Raji (cell line): ENCODE data around the gene DTNBP1.

Experiments
- POLR2A ChIP-seq: IDR thresholded peaks from 2 replicates; pipeline ENCODE4 v1.6.1; 2011; ENCODE audit warnings: low read depth, low read length, control low read depth; ENCODE audit not compliant: insufficient read depth

The DTNBP1 gene

GRCh38 chr6:15493437-15494168, 169.2 kb downstream of the DTNBP1 start:
- TF ChIP-seq POLR2A, result no peak

DNA sequence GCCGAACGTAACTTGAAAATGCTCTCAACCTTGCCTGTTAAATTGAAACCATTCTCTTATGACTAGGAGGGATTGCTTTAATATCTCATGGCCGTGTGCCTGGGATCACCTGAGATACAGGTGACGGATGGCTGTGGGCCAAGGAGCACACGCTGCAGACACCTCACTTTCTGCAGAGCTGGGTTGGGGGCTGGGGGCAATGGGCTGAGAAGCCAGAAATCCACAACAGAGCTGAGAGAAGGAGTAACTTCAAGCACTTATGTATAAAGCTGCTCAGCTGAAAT, 170.9 kb downstream of the DTNBP1 start:
- no peak for TF ChIP-seq POLR2A

GRCh38 chr6:15491255-15491985, 171.4 kb downstream of the DTNBP1 start:
- TF ChIP-seq POLR2A, result no peak

- no peak for TF ChIP-seq POLR2A
Observed at GRCh38 chr6:15490242-15491100, 172.4 kb downstream of the DTNBP1 start.

DNA sequence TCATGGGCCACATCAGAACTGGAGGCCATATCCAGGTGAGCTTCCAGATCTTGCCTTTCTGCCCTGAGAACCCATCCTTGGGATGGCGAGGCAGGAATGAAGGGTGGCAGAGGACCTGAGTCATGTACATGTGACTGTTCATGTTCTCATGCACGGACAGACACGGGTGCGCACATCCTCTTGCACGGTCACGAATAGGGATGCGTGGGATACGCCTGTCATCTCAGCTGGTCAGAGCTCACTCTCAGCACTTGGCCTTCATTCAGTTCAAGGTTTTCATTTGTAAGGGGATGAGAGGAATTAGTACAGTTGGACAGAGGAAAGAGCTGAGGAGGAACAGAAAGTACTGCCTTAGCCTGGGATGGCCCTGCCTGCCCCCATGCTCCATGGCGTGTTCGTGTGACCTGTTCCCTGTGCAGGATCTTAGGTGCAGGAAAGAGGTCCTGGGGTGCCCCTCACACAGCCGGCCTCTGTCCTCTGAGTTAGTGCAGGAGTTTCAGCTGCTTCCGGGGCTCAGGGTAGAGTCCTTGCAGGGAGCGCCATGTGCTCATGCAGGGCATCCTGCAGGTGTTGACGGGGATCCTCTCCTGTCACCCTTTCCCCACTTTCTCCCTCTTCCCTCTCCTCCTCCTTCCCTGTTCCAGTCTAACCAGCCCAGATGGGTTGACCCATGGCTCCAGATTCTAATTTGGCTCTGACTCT, 173.4 kb downstream of the DTNBP1 start:
- TF ChIP-seq POLR2A, result no peak

DNA sequence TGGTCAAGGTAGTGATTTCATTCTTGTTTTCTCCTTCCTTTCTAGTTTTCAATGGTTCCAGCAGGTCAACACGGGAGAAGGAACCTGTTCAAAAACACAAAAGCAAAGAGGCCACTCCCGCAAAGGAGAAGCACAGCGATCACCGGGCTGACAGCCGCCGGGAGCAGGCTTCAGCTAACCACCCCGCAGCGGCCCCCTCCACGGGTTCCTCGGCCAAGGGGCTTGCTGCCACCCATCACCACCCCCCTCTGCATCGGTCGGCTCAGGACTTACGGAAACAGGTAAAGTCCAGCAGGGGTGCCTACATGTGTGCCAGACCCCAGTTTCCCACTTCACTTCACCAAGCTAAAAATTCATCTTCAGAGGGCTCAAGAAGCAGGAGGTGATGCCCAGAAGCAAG, 175.6 kb downstream of the DTNBP1 start:
- no peak for TF ChIP-seq POLR2A

- TF ChIP-seq POLR2A, result no peak
Observed at GRCh38 chr6:15485936-15486335, 176.9 kb downstream of the DTNBP1 start.

GRCh38 chr6:15484821-15485220, 178.0 kb downstream of the DTNBP1 start:
- no peak for TF ChIP-seq POLR2A

GRCh38 chr6:15484140-15484539, 178.7 kb downstream of the DTNBP1 start:
- TF ChIP-seq POLR2A, result no peak

- no peak for TF ChIP-seq POLR2A
Observed at GRCh38 chr6:15483060-15483459, 179.8 kb downstream of the DTNBP1 start.

DNA sequence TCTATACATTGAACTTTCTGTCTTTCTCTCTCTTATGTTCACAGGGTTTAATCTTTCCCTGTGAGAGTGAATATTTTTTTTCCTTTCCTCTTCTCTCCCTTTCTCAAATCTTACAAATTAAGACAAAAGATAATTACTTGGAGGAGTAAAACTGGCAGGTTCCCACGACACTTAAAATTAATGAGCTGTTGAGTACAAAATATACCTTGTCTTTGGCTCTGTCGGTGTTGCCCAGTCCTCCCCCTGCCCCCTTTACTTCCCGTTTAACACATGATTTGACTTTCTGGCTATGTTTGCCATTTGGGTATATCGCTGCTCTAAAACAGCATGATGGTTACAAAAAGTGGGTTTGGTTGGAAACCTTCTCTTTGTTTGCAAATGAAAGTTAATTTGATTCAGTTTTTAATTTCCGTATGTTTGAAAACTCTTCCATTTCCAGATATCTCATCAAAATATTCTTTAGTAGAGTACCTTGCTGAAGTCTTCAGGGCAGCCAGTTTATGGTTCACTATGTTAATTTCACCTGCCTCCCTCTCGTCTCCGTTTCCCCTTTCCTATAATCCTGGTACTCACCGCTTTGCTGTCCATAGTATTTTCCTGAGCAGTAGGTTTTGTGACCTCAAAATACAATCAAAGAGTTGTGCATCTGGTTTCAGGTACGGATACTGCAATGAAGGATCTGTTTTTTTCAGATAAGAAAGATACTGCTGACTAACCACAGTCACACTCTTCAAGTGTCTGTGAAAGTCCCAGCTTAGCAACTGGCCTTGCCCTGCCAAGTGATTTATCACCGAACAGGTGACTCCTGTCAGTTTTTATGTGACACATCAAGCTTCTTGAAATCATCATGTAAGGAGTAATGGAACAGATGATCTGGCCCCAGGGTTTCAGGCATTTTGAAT, 181.2 kb downstream of the DTNBP1 start:
- no peak for TF ChIP-seq POLR2A

GRCh38 chr6:15480525-15480924, 182.3 kb downstream of the DTNBP1 start:
- TF ChIP-seq POLR2A, result no peak

GRCh38 chr6:15479761-15480160, 183.1 kb downstream of the DTNBP1 start:
- TF ChIP-seq POLR2A, result no peak

DNA sequence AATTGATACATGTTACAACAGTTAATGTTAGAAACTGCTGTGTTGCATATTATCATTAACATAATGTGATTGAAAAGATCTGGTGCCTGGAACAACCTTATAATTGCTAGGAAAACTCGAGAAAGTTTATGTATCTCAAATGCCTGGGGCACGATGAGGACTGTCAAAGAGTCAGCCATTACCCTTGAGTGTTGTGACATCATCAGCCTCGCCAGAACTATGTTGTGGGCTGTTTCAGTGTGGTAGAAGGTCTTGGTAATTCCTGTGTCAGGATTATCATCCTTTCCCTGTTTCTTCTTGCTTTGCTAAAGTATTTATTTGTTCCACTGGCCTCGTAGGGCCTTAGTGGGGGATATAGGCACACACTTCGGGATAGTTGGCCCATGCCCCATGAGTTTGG, 185.1 kb downstream of the DTNBP1 start:
- TF ChIP-seq POLR2A, result no peak

DNA sequence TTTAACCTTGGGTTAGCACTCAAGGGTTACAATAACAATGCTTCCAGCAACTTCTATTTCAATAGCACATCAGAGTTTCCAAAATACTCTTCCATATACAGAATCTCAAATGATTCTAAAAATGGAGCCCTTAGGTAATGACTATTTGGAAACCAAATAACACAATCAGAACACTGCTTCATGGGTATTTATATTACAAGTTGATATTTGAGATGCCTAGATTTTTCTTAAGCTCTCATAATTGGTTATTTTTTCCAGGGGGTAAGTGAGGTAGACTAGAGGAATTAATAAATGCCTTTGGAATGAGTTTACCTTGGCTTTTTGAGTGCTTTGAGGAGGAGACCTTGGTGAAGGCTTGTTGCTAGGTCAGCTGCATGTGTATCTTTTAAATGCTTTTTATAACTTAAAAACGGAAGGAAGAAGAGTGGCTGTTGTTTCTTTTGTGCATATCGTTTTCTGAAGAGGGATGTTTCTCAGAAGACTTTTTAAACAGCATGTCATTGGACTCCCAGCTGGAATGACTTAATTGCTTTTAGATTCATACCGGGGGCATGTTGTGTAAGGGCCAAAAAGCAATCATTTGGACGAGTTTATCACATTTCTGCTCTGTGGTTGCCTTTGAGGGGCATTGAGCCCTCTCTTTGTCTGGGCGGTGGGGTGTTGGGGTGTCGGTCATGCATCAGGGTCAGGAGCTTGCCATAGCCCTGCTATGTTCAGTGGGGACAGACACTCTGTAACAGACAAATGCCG, 186.0 kb downstream of the DTNBP1 start:
- TF ChIP-seq POLR2A, result no peak
